Stimulated activated naive CD8-positive, alpha-beta T cell treated with anti-CD3 and anti-CD28 coated beads, Interleukin-15, Interleukin-2, amounts not matched to agents 100 ng/mL and 50 ng/mL, for 24 hours (primary cell): ENCODE measurements around the gene IP6K2.

Source experiments
- H3K27ac Mint-ChIP-seq: one replicate; pipeline ENCODE4 v1.8.0; 2021; ENCODE audit warnings: mild to moderate bottlenecking, mixed read lengths
- H3K27me3 Mint-ChIP-seq: one replicate; pipeline ENCODE4 v1.8.0; 2021; ENCODE audit warnings: mixed read lengths
- H3K36me3 Mint-ChIP-seq: one replicate; pipeline ENCODE4 v1.8.0; 2021; ENCODE audit warnings: low read depth, mixed read lengths
- H3K4me1 Mint-ChIP-seq: one replicate; pipeline ENCODE4 v1.8.0; 2021; ENCODE audit warnings: low read depth, mixed read lengths
- H3K4me3 Mint-ChIP-seq: one replicate; pipeline ENCODE4 v1.8.0; 2021; ENCODE audit warnings: mild to moderate bottlenecking, mixed read lengths
- H3K9me3 Mint-ChIP-seq: one replicate; pipeline ENCODE4 v1.8.0; 2021; ENCODE audit warnings: mixed read lengths

IP6K2 gene

DNA sequence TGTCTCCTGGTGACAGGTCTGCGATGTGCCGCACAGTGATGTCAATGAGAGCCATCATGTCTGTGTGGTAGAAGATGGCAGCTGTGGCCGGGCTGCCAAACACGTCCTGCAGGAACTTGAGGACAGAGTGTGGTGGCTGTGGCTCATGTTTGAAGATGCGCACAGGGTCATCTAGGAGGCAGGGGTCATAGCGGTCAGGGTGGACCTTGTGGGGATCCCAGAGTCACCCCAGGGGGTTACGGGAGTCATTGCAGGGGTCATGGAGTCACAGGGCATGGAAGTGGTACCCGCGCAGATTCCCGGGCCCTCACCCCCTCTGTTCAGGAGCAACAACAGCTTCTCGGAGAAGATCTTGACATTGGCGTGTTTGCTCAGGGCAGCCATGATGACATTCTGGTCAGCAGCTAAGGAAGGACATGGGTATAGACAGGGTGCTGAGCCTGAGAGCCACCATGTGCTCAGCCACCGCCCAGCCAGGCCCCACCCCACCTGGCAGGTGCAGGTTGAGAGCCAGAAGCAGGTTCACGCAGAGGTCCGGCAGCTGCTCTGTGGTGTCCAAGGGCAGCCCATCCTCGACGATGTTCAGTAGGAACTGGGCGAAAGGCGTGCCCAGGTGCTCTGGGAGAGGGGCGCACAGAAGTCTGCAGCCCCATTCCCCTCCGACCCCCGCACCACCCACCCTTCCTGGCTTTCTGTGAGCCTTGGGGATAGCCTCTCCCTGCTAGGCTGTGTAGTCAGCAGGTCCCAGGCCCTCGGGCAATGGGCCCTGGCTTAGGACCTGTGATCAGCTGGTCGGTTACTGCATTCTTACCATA lies 38.2 kb downstream of the IP6K2 start:
- Mint-ChIP-seq H3K4me3 (no peak overlapping the region), H3K4me1 (peaks cover 11% of the 10 kb centered on the region), H3K27me3 (no peaks in the 10 kb centered on the region), H3K36me3 (peaks cover 41% of the 10 kb centered on the region), H3K27ac (no peak overlapping the region), H3K9me3 (no peaks in the 10 kb centered on the region)

- no peaks in the 10 kb centered on the region for H3K9me3 Mint-ChIP-seq
- peaks cover 6% of the 10 kb centered on the region for H3K4me1 Mint-ChIP-seq
- H3K27ac Mint-ChIP-seq = no peak overlapping the region
- H3K36me3 Mint-ChIP-seq = peaks cover 41% of the 10 kb centered on the region
- H3K27me3 Mint-ChIP-seq = no peaks in the 10 kb centered on the region
- H3K4me3 Mint-ChIP-seq = no peak overlapping the region
Observed at GRCh38 chr3:48678056-48678455, 39.0 kb downstream of the IP6K2 start.

- H3K27ac Mint-ChIP-seq = no peak overlapping the region
- peaks cover 34% of the 10 kb centered on the region for H3K36me3 Mint-ChIP-seq
- no peaks in the 10 kb centered on the region for H3K27me3 Mint-ChIP-seq
- H3K4me3 Mint-ChIP-seq = no peak overlapping the region
- H3K4me1 Mint-ChIP-seq = peaks cover 1% of the 10 kb centered on the region
- H3K9me3 Mint-ChIP-seq = no peaks in the 10 kb centered on the region
Observed at GRCh38 chr3:48674505-48674904, 42.5 kb downstream of the IP6K2 start.

DNA sequence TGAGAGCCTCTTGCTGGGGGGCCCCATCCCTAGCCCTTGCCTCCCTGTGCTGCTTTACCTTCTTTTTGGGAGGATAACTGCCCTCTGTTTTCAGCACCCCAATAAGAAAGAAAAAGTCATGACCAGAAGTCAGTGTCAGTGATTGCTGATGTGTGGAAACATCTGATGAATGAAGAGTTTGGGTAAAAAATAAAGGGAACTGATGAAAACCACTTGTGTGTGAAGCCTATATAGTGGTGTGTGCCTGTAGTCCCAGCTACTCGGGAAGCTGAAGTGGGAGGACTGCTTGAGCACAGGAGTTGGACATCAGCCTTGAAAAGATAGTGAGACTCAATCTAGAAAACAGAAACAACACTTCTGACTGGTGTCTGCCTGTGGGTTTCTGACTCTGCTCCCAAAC lies 44.5 kb downstream of the IP6K2 start:
- H3K9me3 Mint-ChIP-seq = no peaks in the 10 kb centered on the region
- no peak overlapping the region for H3K27ac Mint-ChIP-seq
- H3K36me3 Mint-ChIP-seq = peaks cover 24% of the 10 kb centered on the region
- H3K4me3 Mint-ChIP-seq = no peak overlapping the region
- no peaks in the 10 kb centered on the region for H3K4me1 Mint-ChIP-seq
- no peaks in the 10 kb centered on the region for H3K27me3 Mint-ChIP-seq

GRCh38 chr3:48664929-48665328 lies 52.1 kb downstream of the IP6K2 start:
- Mint-ChIP-seq H3K36me3 (peaks cover 10% of the 10 kb centered on the region), H3K4me1 (peaks cover 21% of the 10 kb centered on the region), H3K27ac (no peak overlapping the region), H3K9me3 (no peaks in the 10 kb centered on the region), H3K27me3 (peaks cover 18% of the 10 kb centered on the region), H3K4me3 (no peak overlapping the region)

DNA sequence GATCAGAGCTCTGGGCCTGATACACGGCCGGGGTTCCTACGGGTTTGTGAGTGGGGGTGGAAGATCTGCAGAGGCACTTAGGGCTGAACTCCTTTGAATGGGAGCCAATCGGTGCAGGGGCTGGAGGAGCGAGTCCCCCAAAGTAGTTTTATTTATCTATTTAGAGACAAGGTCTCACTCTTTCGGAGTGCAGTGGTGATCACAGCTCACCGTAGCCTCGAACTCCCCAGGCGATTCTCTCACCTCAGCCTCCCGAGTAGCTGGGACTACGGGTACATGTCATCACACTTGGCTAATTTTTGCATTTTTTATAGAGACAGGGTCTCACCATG lies 52.7 kb downstream of the IP6K2 start:
- H3K4me1 Mint-ChIP-seq = peaks cover 21% of the 10 kb centered on the region
- H3K36me3 Mint-ChIP-seq = peaks cover 5% of the 10 kb centered on the region
- H3K9me3 Mint-ChIP-seq = no peaks in the 10 kb centered on the region
- H3K27me3 Mint-ChIP-seq = peaks cover 21% of the 10 kb centered on the region
- peak overlapping the region; percentile 86 for H3K4me3 Mint-ChIP-seq
- H3K27ac Mint-ChIP-seq = no peak overlapping the region

GRCh38 chr3:48663489-48664312 lies 53.3 kb downstream of the IP6K2 start:
- Mint-ChIP-seq H3K4me1 (peaks cover 21% of the 10 kb centered on the region), H3K4me3 (peak overlapping the region; percentile 86), H3K36me3 (peaks cover 5% of the 10 kb centered on the region), H3K27me3 (peaks cover 21% of the 10 kb centered on the region), H3K27ac (peak overlapping the region; percentile 87), H3K9me3 (no peaks in the 10 kb centered on the region)

DNA sequence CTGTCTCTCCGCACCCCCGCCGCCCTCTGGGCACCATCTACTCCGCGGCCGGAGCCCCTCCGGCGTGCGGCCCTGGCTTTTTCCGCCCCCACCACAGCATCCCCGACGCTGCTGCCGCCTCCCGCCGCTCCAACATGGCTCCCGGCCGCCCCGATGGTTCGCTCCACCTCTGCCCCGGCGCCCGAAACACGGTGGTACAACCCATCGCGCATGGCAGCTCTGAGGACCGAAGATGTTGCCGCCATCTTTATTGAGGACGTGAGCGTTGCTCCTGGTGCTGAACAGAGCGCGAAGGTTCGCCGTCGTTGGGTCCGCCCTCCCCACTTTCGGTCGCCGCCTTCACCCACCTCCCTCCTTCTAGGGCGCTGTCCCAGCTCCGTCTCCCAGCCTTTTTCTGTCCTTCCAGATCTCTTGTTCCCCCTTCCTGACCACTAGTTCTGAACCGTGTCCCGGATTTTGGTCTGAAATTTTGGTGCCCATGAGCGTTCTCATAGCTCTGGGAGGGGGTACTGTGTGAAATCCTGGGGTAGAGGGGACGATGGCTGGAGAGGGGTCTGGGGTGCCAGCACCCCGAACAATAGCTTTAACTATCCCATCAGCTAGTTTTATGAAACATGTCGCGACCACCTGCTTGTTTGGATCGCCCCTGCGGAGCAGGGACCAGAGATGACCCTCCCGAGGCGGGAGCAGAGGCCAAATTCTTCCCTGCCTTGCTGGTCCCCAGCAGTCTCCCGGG lies 54.1 kb downstream of the IP6K2 start, which contains the start of gene CELSR3:
Gene CELSR3, minus strand, starts transcription at position 134 of the 736 bp plus-strand sequence. CDS start 252 bp downstream, outside the sequence.
- peaks cover 21% of the 10 kb centered on the region for H3K4me1 Mint-ChIP-seq
- peaks cover 5% of the 10 kb centered on the region for H3K36me3 Mint-ChIP-seq
- peak within 1 kb of the TSS; percentile 87 for H3K27ac Mint-ChIP-seq
- H3K27me3 Mint-ChIP-seq = peaks cover 21% of the 10 kb centered on the region
- no peaks in the 10 kb centered on the region for H3K9me3 Mint-ChIP-seq
- H3K4me3 Mint-ChIP-seq = peak within 1 kb of the TSS; percentile 86

GRCh38 chr3:48662145-48662752 lies 54.8 kb downstream of the IP6K2 start:
- no peak overlapping the region for H3K27ac Mint-ChIP-seq
- peaks cover 21% of the 10 kb centered on the region for H3K4me1 Mint-ChIP-seq
- H3K36me3 Mint-ChIP-seq = peaks cover 5% of the 10 kb centered on the region
- no peaks in the 10 kb centered on the region for H3K9me3 Mint-ChIP-seq
- H3K4me3 Mint-ChIP-seq = peak overlapping the region; percentile 55
- H3K27me3 Mint-ChIP-seq = peaks cover 21% of the 10 kb centered on the region

DNA sequence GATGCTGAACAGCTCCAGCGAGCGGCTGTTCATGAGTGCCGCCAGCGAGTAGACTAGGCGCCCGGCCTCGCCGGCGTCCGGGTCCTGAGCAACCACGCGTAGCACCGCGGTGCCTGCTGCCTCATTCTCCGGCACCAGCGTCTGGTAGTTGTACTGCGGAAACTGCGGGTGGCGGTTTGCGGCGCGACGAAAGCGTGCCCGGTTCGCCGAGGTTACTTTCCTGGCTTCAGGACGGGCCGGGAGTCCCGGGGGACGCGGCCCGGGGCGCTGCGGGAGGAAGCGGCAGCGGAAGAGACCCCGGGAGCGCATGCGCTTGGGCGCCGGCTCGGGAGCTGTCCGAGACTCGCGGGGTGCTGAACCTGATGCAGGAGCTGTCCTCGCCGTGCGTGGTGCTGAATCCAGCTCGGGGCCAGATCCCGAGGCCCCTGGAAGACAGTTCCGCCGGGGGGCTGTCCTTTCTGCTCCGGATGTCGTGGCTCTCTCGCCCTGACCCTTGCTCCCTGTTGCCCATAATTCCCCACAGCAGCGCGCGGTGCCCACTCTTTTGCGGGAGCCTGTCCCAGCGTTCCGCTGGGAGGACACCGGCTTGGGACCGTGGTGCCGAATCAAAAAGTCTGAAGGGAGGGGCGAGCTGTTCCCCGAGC lies 55.4 kb downstream of the IP6K2 start:
- H3K4me1 Mint-ChIP-seq = peaks cover 28% of the 10 kb centered on the region
- peak overlapping the region; percentile 55 for H3K4me3 Mint-ChIP-seq
- no peak overlapping the region for H3K27ac Mint-ChIP-seq
- H3K9me3 Mint-ChIP-seq = no peaks in the 10 kb centered on the region
- peaks cover 21% of the 10 kb centered on the region for H3K27me3 Mint-ChIP-seq
- H3K36me3 Mint-ChIP-seq = peaks cover 5% of the 10 kb centered on the region

- H3K9me3 Mint-ChIP-seq = no peaks in the 10 kb centered on the region
- no peak overlapping the region for H3K27ac Mint-ChIP-seq
- peaks cover 21% of the 10 kb centered on the region for H3K27me3 Mint-ChIP-seq
- peaks cover 30% of the 10 kb centered on the region for H3K4me1 Mint-ChIP-seq
- H3K4me3 Mint-ChIP-seq = peak overlapping the region; percentile 7
- H3K36me3 Mint-ChIP-seq = no peaks in the 10 kb centered on the region
Observed at GRCh38 chr3:48660800-48661400, 56.1 kb downstream of the IP6K2 start.

GRCh38 chr3:48656841-48657281 lies 60.2 kb downstream of the IP6K2 start:
- peak overlapping the region; percentile 77 for H3K4me3 Mint-ChIP-seq
- H3K27ac Mint-ChIP-seq = peak overlapping the region; percentile 83
- peaks cover 24% of the 10 kb centered on the region for H3K4me1 Mint-ChIP-seq
- H3K27me3 Mint-ChIP-seq = peaks cover 12% of the 10 kb centered on the region
- H3K9me3 Mint-ChIP-seq = no peaks in the 10 kb centered on the region
- H3K36me3 Mint-ChIP-seq = no peaks in the 10 kb centered on the region

DNA sequence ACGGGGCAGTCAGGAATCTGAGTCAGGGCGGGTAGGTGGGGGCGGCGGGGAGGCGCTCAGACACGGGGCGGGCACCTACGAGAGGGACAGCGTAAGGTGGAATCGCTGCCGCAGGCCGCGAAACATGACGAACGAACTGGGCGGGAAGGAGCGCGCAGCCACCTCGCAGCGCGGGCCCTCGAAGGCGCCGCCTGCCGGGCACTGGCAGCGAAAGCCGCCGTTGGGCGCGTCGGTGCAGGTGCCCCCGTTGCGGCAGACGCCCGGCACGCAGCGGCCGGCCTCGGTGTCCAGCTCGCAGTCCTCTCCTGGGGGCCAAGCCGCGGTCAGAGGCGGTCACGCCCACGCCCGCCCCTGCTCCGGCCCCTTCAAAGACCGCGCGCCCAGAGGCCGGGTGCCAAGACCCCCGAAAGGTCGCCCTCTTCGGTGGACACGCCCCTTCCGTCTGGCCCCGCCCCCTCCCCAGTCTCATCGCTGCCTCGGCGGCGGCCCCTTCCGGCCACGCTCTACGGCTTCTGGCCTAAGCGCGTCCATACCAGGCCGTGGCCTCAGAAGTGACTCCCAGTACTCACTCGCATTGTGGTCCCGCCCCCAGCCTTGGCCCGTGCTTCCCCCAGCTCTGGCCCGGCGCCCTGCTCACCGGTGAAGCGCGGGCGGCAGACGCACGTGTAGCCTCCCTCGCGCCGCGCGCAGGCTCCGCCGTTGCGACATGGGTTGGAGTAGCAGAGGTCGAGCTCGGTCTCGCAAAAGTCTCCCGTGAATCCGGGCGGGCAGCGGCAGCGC lies 60.8 kb downstream of the IP6K2 start:
- Mint-ChIP-seq H3K27me3 (peaks cover 12% of the 10 kb centered on the region), H3K9me3 (no peaks in the 10 kb centered on the region), H3K4me1 (peaks cover 21% of the 10 kb centered on the region), H3K4me3 (peak overlapping the region; percentile 77), H3K27ac (peak overlapping the region; percentile 88), H3K36me3 (no peaks in the 10 kb centered on the region)
